OCI-LY1 (cell line): ENCODE results near the gene HOXA5.

ENCODE experiments used
- CTCF ChIP-seq: fragments of 200-600 bp; sonication (generic), shearing (Covaris generic); IDR thresholded peaks from 2 replicates; pipeline ENCODE4 v1.5.1; 2017; ENCODE audit warnings: mild to moderate bottlenecking, antibody characterized with exemption, low read length, moderate library complexity, mixed read lengths
- EZH2 ChIP-seq: fragments of 200-600 bp; sonication (generic), shearing (Covaris generic); IDR thresholded peaks from 2 replicates; pipeline ENCODE4 v1.8.0; 2017; ENCODE audit warnings: borderline replicate concordance, mixed run types, mild to moderate bottlenecking, antibody characterized with exemption, low read length, moderate library complexity, mixed read lengths

GRCh38 chr7:27101171-27101956, 42.1 kb downstream of the HOXA5 start:
- TF ChIP-seq CTCF (no peak), EZH2 (no peak)
